ENCODE results near the gene REC114. TPM values are rescaled to one million over a fixed set of nuclear protein-coding genes. Genes with fewer than 3 reads are reported as not detected.

REC114 gene
- polyA plus RNA-seq, 3 donors, result not detected

DNA sequence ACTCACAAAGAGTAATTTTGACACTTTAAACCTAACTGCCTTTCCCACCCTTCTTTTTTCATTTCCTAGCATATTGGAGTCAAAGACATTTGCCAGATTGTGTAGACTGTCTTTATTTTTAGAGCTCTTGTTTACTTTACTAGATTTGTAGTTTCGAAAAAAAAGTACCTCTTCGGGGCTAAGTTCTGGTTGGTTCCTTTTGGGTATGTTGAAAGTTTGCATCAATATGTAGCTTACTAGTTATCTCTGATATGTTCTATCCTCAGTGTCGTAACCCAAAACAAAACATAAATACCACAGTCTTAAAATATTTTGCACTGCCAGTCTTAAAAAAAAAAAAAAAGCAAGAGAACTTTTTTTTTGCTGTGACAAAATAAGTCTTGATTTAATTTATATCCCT, 52.2 kb downstream of the REC114 start:
- Histone ChIP-seq H3K27me3 (ENCODE audit: control insufficient read depth in 2 of 2, insufficient read depth in 2 of 2, low read length in 2 of 2) (peaks cover 27 to 72% of the 10 kb centered on the region in 2 donors), H3K79me2 (ENCODE audit: insufficient read depth, low read length) (no peaks in the 10 kb centered on the region), H3K27ac (ENCODE audit: low read depth in 1 of 2, low read length in 2 of 2) (no peak overlapping the region), H4K20me1 (ENCODE audit: insufficient read depth, low read length) (no peaks in the 10 kb centered on the region), H3K9ac (ENCODE audit: insufficient read depth, low read length, poor library complexity, severe bottlenecking) (no peak overlapping the region), H3K36me3 (replicated peaks in 1 of 2; ENCODE audit: control insufficient read depth in 1 of 2, insufficient read depth in 2 of 2, low read length in 2 of 2) (no peaks in the 10 kb centered on the region), H3K4me3 (replicated peaks in 1 of 3; ENCODE audit: low read depth in 2 of 3, low read length in 3 of 3) (no peak overlapping the region), H3K4me1 (ENCODE audit: control insufficient read depth in 1 of 2, insufficient read depth in 2 of 2, low read length in 2 of 2) (no peaks in the 10 kb centered on the region), H3K9me3 (replicated peaks in 1 of 2; ENCODE audit: control insufficient read depth in 1 of 2, insufficient read depth in 1 of 2, low read length in 2 of 2) (no peaks in the 10 kb centered on the region), H2AFZ (ENCODE audit: insufficient read depth, low read depth, low read length, poor library complexity, severe bottlenecking) (no peak overlapping the region), H3K4me2 (replicated peaks; ENCODE audit: extremely low read depth, low read length, poor library complexity, severe bottlenecking) (no peak overlapping the region)
- H3K4me3 Mint-ChIP-seq, result no peak overlapping the region
- peaks cover 0 to 4% (median 0%) of the 10 kb centered on the region in 7 donors for H3K9me3 Mint-ChIP-seq
- H3K27ac Mint-ChIP-seq, result no peak overlapping the region
- intact Hi-C loops (cut with micrococcal nuclease), result no loop called here
- TF ChIP-seq, protein P1, sequence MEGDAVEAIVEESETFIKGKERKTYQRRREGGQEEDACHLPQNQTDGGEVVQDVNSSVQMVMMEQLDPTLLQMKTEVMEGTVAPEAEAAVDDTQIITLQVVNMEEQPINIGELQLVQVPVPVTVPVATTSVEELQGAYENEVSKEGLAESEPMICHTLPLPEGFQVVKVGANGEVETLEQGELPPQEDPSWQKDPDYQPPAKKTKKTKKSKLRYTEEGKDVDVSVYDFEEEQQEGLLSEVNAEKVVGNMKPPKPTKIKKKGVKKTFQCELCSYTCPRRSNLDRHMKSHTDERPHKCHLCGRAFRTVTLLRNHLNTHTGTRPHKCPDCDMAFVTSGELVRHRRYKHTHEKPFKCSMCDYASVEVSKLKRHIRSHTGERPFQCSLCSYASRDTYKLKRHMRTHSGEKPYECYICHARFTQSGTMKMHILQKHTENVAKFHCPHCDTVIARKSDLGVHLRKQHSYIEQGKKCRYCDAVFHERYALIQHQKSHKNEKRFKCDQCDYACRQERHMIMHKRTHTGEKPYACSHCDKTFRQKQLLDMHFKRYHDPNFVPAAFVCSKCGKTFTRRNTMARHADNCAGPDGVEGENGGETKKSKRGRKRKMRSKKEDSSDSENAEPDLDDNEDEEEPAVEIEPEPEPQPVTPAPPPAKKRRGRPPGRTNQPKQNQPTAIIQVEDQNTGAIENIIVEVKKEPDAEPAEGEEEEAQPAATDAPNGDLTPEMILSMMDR (IDR thresholded peaks at IDR 0.05), result no peak
- peaks cover 28 to 65% (median 40%) of the 10 kb centered on the region in 3 donors for H3K27me3 Mint-ChIP-seq (ENCODE audit: low read depth in 3 of 3)
- no peaks in the 10 kb centered on the region for H3K4me1 Mint-ChIP-seq
- DNase-seq, result no peak
- no CpG with 5 or more reads among the region's 3 CpGs for WGBS (ENCODE audit: insufficient coverage)
- no peaks in the 10 kb centered on the region for H3K36me3 Mint-ChIP-seq

DNA sequence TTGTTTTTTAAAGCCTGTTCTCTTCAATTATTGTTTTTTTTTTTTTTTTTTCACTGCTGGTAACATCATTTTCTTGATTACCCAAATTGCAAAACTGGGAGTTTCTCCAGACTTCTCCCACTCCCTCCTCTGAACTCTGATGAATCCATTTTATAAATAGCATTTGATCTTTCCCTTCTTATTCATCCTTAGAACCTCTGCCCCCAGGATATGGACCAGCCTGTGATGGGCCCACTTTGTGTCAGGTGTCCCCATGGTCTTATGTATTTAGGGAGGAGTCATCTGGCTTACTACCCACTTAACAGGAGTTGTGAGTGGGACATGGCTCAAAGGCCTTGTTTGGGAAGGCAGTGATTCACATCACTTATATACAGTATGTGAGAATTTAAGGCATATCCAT, 57.7 kb downstream of the REC114 start:
- Histone ChIP-seq H3K36me3 (replicated peaks in 1 of 2; ENCODE audit: control insufficient read depth in 1 of 2, insufficient read depth in 2 of 2, low read length in 2 of 2) (no peaks in the 10 kb centered on the region), H3K9me3 (replicated peaks in 1 of 2; ENCODE audit: control insufficient read depth in 1 of 2, insufficient read depth in 1 of 2, low read length in 2 of 2) (no peaks in the 10 kb centered on the region), H3K4me3 (replicated peaks in 1 of 3; ENCODE audit: low read depth in 2 of 3, low read length in 3 of 3) (no peak overlapping the region), H3K4me1 (ENCODE audit: control insufficient read depth in 1 of 2, insufficient read depth in 2 of 2, low read length in 2 of 2) (no peaks in the 10 kb centered on the region), H4K20me1 (ENCODE audit: insufficient read depth, low read length) (no peaks in the 10 kb centered on the region), H3K9ac (ENCODE audit: insufficient read depth, low read length, poor library complexity, severe bottlenecking) (no peak overlapping the region), H3K27me3 (ENCODE audit: control insufficient read depth in 2 of 2, insufficient read depth in 2 of 2, low read length in 2 of 2) (peaks cover 32 to 58% of the 10 kb centered on the region in 2 donors), H3K79me2 (ENCODE audit: insufficient read depth, low read length) (no peaks in the 10 kb centered on the region), H2AFZ (ENCODE audit: insufficient read depth, low read depth, low read length, poor library complexity, severe bottlenecking) (no peak overlapping the region), H3K27ac (ENCODE audit: low read depth in 1 of 2, low read length in 2 of 2) (no peak overlapping the region), H3K4me2 (replicated peaks; ENCODE audit: extremely low read depth, low read length, poor library complexity, severe bottlenecking) (no peak overlapping the region)
- Mint-ChIP-seq H3K27ac (no peak overlapping the region), H3K9me3 (peaks cover 0 to 4% (median 0%) of the 10 kb centered on the region in 7 donors), H3K36me3 (no peaks in the 10 kb centered on the region), H3K4me1 (no peaks in the 10 kb centered on the region), H3K27me3 (ENCODE audit: low read depth in 3 of 3) (peaks cover 37 to 60% (median 37%) of the 10 kb centered on the region in 3 donors), H3K4me3 (peak overlapping the region in 1 of 2 donors; percentile 23)
- intact Hi-C loops (cut with micrococcal nuclease), result no loop called here
- TF ChIP-seq, protein P1 (IDR thresholded peaks at IDR 0.05), result no peak
- no peak for DNase-seq

Data from CD14-positive monocyte (primary cell).